ENCODE data around the gene PPFIBP2. TPM values are rescaled to one million over a fixed set of nuclear protein-coding genes. Genes with fewer than 3 reads are reported as not detected.

Gene PPFIBP2
- total and polyA plus RNA-seq, 10 of the 15 experiments (the other 5 are each of a cell fraction or from before 2014, with no cell fraction given): 17.3 to 56.3 (median 39.2) TPM

DNA sequence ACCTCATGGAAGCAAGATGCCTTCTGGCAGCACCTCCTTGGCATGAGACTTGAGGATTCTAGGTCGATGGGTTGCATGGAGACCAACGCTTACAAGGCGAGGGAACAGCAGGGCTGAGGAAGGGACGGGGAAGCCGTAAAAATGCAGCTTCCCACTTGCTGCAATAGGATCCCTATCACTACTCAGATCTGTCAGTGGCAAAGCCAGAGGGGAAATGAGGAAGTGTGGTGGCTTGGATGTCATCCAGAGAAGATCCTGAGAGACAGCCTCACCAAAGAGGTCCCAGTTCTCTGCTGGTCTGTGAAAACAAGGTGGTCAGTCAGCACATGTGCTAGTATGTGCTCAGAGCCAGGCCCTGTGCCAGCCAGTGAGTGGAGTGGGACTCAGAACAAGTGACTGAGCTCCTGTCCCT, 137.3 kb downstream of the PPFIBP2 start:
- DNase-seq (ENCODE audit: low read depth, low spot score) (no peak), ATAC-seq (no peak), FAIRE-seq (no peak)
- intact Hi-C loops (cut with micrococcal nuclease; ENCODE audit: unreplicated experiment): no loop called here
- 76% methylated on average over 5 of the region's 5 CpGs for WGBS (ENCODE audit: insufficient coverage, insufficient replicate concordance, low lambda C conversion rate, missing lambda C conversion rate)
- Histone ChIP-seq H3K27ac (ENCODE audit: control insufficient read depth, insufficient read depth) (no peak overlapping the region), H3K4me3 (no peak overlapping the region), H4K20me1 (ENCODE audit: control insufficient read depth, insufficient read depth) (no peaks in the 10 kb centered on the region), H3K36me3 (ENCODE audit: control insufficient read depth in 2 of 2, insufficient read depth in 2 of 2, low read length in 1 of 2) (peaks cover 31 to 58% of the 10 kb centered on the region in 2 experiments), H3K9me3 (replicated peaks; ENCODE audit: control insufficient read depth, insufficient read depth, low read length) (no peaks in the 10 kb centered on the region), H3K27me3 (replicated peaks in 1 of 2; ENCODE audit: control insufficient read depth in 2 of 2, insufficient read depth in 2 of 2, low read length in 1 of 2) (no peaks in the 10 kb centered on the region), H2AFZ (ENCODE audit: control insufficient read depth, low read depth, low read length) (no peak overlapping the region), H3K9ac (ENCODE audit: control insufficient read depth, insufficient read depth, low read length) (no peak overlapping the region), H3K4me2 (ENCODE audit: control insufficient read depth, insufficient read depth) (no peak overlapping the region), H3K79me2 (ENCODE audit: control insufficient read depth, insufficient read depth, low read length) (no peaks in the 10 kb centered on the region), H3K4me1 (ENCODE audit: control insufficient read depth, insufficient read depth, low read length) (no peaks in the 10 kb centered on the region)
- SMC1A ChIA-PET (ENCODE audit: uncharacterized antibody, unreplicated experiment): interaction anchor here (1.3 kb wide), 1 partner anchor 208 kb away, joined by 3 read pairs; no protein-coding TSS in a partner anchor
- CTCF ChIA-PET: no interaction called here
- in situ Hi-C loops (cut with MboI): no loop called here
- POLR2A ChIA-PET: no interaction called here
- BruUV-seq (replicated peaks): no TSS peak
- TF ChIP-seq, protein P1, sequence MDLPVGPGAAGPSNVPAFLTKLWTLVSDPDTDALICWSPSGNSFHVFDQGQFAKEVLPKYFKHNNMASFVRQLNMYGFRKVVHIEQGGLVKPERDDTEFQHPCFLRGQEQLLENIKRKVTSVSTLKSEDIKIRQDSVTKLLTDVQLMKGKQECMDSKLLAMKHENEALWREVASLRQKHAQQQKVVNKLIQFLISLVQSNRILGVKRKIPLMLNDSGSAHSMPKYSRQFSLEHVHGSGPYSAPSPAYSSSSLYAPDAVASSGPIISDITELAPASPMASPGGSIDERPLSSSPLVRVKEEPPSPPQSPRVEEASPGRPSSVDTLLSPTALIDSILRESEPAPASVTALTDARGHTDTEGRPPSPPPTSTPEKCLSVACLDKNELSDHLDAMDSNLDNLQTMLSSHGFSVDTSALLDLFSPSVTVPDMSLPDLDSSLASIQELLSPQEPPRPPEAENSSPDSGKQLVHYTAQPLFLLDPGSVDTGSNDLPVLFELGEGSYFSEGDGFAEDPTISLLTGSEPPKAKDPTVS (IDR thresholded peaks at IDR 0.05; ENCODE audit: low read depth, low read length): no peak
- TF ChIP-seq HCFC1 (IDR thresholded peaks at IDR 0.05; ENCODE audit: low read length) (no peak), POLR2AphosphoS2 (IDR thresholded peaks at IDR 0.05; ENCODE audit: low read depth, low read length) (no peak), NR2C2 (IDR thresholded peaks at IDR 0.05; ENCODE audit: borderline replicate concordance, control insufficient read depth, insufficient read length, low read depth) (no peak), KLF5 (IDR thresholded peaks at IDR 0.05; ENCODE audit: partially characterized antibody) (no peak), LARP7 (IDR thresholded peaks at IDR 0.05) (no peak), STAT3 (IDR thresholded peaks at IDR 0.05; ENCODE audit: low read depth, low read length) (no peak), SREBF2 (IDR thresholded peaks at IDR 0.05; ENCODE audit: low read length) (no peak), WRNIP1 (IDR thresholded peaks at IDR 0.05; ENCODE audit: borderline replicate concordance, low read depth, low read length) (no peak), SUZ12 (IDR thresholded peaks at IDR 0.05; ENCODE audit: unreplicated experiment) (no peak), CBFB (IDR thresholded peaks at IDR 0.05; ENCODE audit: low read depth) (no peak), JUND (IDR thresholded peaks at IDR 0.05; ENCODE audit: low read depth, low read length) (no peak), GABPA (IDR thresholded peaks at IDR 0.05; ENCODE audit: low read depth) (no peak)
- TF ChIP-seq, protein P2, sequence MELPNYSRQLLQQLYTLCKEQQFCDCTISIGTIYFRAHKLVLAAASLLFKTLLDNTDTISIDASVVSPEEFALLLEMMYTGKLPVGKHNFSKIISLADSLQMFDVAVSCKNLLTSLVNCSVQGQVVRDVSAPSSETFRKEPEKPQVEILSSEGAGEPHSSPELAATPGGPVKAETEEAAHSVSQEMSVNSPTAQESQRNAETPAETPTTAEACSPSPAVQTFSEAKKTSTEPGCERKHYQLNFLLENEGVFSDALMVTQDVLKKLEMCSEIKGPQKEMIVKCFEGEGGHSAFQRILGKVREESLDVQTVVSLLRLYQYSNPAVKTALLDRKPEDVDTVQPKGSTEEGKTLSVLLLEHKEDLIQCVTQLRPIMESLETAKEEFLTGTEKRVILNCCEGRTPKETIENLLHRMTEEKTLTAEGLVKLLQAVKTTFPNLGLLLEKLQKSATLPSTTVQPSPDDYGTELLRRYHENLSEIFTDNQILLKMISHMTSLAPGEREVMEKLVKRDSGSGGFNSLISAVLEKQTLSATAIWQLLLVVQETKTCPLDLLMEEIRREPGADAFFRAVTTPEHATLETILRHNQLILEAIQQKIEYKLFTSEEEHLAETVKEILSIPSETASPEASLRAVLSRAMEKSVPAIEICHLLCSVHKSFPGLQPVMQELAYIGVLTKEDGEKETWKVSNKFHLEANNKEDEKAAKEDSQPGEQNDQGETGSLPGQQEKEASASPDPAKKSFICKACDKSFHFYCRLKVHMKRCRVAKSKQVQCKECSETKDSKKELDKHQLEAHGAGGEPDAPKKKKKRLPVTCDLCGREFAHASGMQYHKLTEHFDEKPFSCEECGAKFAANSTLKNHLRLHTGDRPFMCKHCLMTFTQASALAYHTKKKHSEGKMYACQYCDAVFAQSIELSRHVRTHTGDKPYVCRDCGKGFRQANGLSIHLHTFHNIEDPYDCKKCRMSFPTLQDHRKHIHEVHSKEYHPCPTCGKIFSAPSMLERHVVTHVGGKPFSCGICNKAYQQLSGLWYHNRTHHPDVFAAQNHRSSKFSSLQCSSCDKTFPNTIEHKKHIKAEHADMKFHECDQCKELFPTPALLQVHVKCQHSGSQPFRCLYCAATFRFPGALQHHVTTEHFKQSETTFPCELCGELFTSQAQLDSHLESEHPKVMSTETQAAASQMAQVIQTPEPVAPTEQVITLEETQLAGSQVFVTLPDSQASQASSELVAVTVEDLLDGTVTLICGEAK (IDR thresholded peaks at IDR 0.05; ENCODE audit: borderline replicate concordance): no peak
- TF ChIP-seq, protein P3, sequence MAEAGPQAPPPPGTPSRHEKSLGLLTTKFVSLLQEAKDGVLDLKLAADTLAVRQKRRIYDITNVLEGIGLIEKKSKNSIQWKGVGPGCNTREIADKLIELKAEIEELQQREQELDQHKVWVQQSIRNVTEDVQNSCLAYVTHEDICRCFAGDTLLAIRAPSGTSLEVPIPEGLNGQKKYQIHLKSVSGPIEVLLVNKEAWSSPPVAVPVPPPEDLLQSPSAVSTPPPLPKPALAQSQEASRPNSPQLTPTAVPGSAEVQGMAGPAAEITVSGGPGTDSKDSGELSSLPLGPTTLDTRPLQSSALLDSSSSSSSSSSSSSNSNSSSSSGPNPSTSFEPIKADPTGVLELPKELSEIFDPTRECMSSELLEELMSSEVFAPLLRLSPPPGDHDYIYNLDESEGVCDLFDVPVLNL (IDR thresholded peaks at IDR 0.05; ENCODE audit: low read depth, low read length): no peak
- RAD21 ChIA-PET (ENCODE audit: unreplicated experiment): no interaction called here

Measured in GM12878 (cell line).